PC-3 (cell line): ENCODE measurements around the gene TNIP1. TPM values are rescaled to one million over a fixed set of nuclear protein-coding genes. Genes with fewer than 3 reads are reported as not detected.

Source experiments
- ATAC-seq: fragments of 200-7000 bp; cut with Tn5 transposase; 2 replicates; pipeline ENCODE4 v1.9.1; 2020; ENCODE audit warnings: mild to moderate bottlenecking, moderate library complexity
- BruUV-seq: library from RNA; stranded (reverse); fragments of 400-500 nt; replicated peaks from 2 replicates; lab custom pipeline; 2021; lab: Mats Ljungman, UMichigan
- CTCF ChIA-PET: fragments of 300-600 bp; sonication (Branson Sonifier 250); formaldehyde crosslinking; loops from one replicate; lab custom pipeline; 2022; ENCODE audit warnings: antibody characterized with exemption; lab: Charles Lee
- POLR2A ChIA-PET: fragments of 300-600 bp; sonication (Branson Sonifier 250); formaldehyde crosslinking; loops from one replicate; lab custom pipeline; 2022; ENCODE audit warnings: antibody characterized with exemption; ENCODE audit not compliant: unreplicated experiment; lab: Charles Lee
- DNase-seq: peaks from one replicate; pipeline ENCODE4 v3.0.0-alpha.2; 2015
- H2AFZ ChIP-seq: fragments of 300-600 bp; sonication (generic); 2 replicates; pipeline ENCODE4 v1.6.0; 2016; ENCODE audit warnings: antibody characterized with exemption, low read length
- H3F3A ChIP-seq: fragments of 300-600 bp; sonication (generic); one replicate; pipeline ENCODE4 v1.6.0; 2017; ENCODE audit warnings: antibody characterized with exemption, low read length, control low read depth, mild to moderate bottlenecking; ENCODE audit not compliant: unreplicated experiment
- H3K27ac ChIP-seq: fragments of 300-600 bp; sonication (generic); 2 replicates; pipeline ENCODE4 v1.5.1; 2016; ENCODE audit warnings: mild to moderate bottlenecking, low read length
- H3K27me3 ChIP-seq: fragments of 300-600 bp; sonication (generic); 2 replicates; pipeline ENCODE4 v1.6.1; 2016; ENCODE audit warnings: low read length, mixed read lengths
- H3K36me3 ChIP-seq: fragments of 300-600 bp; sonication (generic); 2 replicates; pipeline ENCODE4 v1.6.1; 2016; ENCODE audit warnings: low read depth, mixed run types, low read length, mixed read lengths
- H3K4me1 ChIP-seq: fragments of 300-600 bp; sonication (generic); 2 replicates; pipeline ENCODE4 v1.5.1; 2016; ENCODE audit warnings: low read length; ENCODE audit not compliant: insufficient read depth
- H3K4me2 ChIP-seq: fragments of 300-600 bp; sonication (generic); 2 replicates; pipeline ENCODE4 v1.6.0; 2016; ENCODE audit warnings: low read length
- H3K4me3 ChIP-seq: fragments of 300-600 bp; sonication (generic); 2 replicates; pipeline ENCODE4 v1.5.1; 2016; ENCODE audit warnings: mild to moderate bottlenecking, low read length, mixed read lengths
- H3K79me2 ChIP-seq: fragments of 300-600 bp; sonication (generic); 2 replicates; pipeline ENCODE4 v1.6.1; 2017; ENCODE audit warnings: low read length, mixed read lengths
- H3K9ac ChIP-seq: fragments of 300-600 bp; sonication (generic); 2 replicates; pipeline ENCODE4 v1.6.0; 2016; ENCODE audit warnings: mild to moderate bottlenecking, low read length
- H3K9me2 ChIP-seq: fragments of 300-600 bp; sonication (generic); replicated peaks from 2 replicates; pipeline ENCODE4 v1.6.1; 2016; ENCODE audit warnings: mixed run types, low read length, mixed read lengths
- H3K9me3 ChIP-seq: fragments of 300-600 bp; sonication (generic); 2 replicates; pipeline ENCODE4 v1.6.1; 2016; ENCODE audit warnings: low read length, mixed read lengths
- H4K20me1 ChIP-seq: fragments of 300-600 bp; sonication (generic); 2 replicates; pipeline ENCODE4 v1.6.1; 2016; ENCODE audit warnings: low read length, mixed read lengths
- EZH2 ChIP-seq: fragments of 300-600 bp; sonication (generic); IDR thresholded peaks from one replicate; pipeline ENCODE4 v1.6.1; 2017; ENCODE audit warnings: antibody characterized with exemption, mild to moderate bottlenecking, low read length; ENCODE audit not compliant: unreplicated experiment
- EZH2phosphoT487 ChIP-seq: fragments of 300-600 bp; sonication (generic); IDR thresholded peaks from 2 replicates; pipeline ENCODE4 v1.6.1; 2018; ENCODE audit warnings: mild to moderate bottlenecking, antibody characterized with exemption, low read length, borderline replicate concordance
- intact Hi-C: fragments of 100-400 bp; cut with micrococcal nuclease; formaldehyde crosslinking; loops from 2 replicates; pipeline ENCODE4 v1.9.0; 2023
- total RNA-seq: library from RNA; depleted of rRNA; stranded (reverse); fragments of >200 nt; gene quantifications from 2 replicates; pipeline ENCODE4 v1.2.3, GENCODE V29; 2014
- TF ChIP-seq, protein P1 (sequence below): fragments of 300-600 bp; sonication (generic); conservative IDR thresholded peaks from 2 replicates; pipeline ENCODE4 v1.5.1; 2017; ENCODE audit warnings: antibody characterized with exemption, low read depth, mild to moderate bottlenecking, low read length

Gene TNIP1
- total RNA-seq, 1 experiment from 2014 or later, result 90.0 TPM

DNA sequence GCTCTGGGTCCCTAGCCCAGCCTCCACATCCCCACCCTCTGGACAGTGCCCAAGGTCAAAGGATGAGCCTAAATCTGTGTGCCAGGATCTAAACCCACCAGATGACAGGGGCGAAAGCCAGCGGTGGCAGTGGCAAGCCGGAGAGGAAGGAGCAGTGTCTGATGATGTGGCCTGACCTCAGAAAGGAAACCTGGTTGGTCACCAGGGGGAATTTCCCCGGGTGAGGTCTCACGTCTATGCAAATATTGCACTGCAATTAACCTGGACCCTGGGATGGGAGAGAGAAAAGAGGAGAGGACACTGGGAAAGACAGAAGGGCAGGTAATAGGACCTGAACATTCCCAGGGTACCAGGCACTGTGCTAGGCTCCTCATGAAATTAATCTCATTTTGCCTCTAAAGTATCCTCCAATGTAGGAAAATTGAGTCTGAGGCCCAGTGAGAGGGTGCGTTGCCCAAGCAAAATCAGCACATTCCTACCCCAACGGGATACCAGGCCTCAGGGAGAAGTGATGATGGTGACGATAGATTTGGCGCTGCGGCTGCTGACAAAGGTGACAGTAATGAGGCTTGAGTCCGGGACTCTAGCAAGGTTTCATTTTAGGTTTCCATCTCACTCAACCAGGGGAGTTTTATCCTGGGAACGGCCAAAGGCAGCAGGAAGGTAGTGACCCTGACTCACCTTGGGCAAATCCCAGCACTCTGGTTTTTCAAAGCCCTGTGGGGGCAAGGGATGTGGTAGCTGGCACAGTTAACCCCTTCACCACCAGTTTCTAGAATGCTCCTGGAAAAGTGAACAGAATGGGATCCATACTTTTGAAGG lies 13.4 kb upstream of the TNIP1 start:
- H2AFZ ChIP-seq, result no peak overlapping the region

DNA sequence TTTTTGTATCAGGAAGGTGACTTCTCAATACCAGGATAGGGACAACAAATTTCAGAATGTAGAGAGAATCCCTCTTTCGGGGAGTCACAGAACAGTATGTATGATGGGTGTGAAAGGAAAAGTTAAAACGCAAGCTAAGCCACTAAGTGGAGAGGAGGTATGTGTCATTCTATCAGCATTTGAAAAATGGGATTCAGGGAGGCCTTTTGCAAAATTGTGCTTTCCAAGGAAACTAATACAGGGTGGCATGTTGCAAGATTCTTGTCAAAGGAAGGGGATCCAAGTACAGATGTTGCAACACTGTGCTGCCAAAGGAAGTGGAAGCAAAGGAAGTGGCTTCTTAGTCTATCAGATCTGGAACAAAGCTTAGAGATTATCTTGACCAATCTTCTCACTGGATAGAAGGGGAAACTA lies 12.6 kb upstream of the TNIP1 start:
- Histone ChIP-seq H3F3A (peaks cover 6% of the 10 kb centered on the region), H2AFZ (no peak overlapping the region), H3K79me2 (no peaks in the 10 kb centered on the region), H3K9me2 (no peaks in the 10 kb centered on the region), H3K4me1 (peaks cover 42% of the 10 kb centered on the region), H3K27me3 (no peaks in the 10 kb centered on the region), H3K9me3 (no peaks in the 10 kb centered on the region), H3K4me2 (peak overlapping the region; percentile 58), H3K27ac (peak overlapping the region; percentile 96), H4K20me1 (no peaks in the 10 kb centered on the region), H3K9ac (peak overlapping the region; percentile 74), H3K4me3 (peak overlapping the region; percentile 18; the same call in 1 of the 2 replicates), H3K36me3 (no peaks in the 10 kb centered on the region)
- POLR2A ChIA-PET, result interaction anchor here (0.6 kb wide), 1 partner anchor 18 kb away, joined by 3 read pairs; no protein-coding TSS in a partner anchor
- CTCF ChIA-PET, result interaction anchor here (0.8 kb wide), 1 partner anchor 45 kb away, joined by 4 read pairs; no protein-coding TSS in a partner anchor
- peak; percentile 87 for DNase-seq
- TSS peak; percentile 27 for BruUV-seq
- TF ChIP-seq EZH2, result no peak
- no peak for TF ChIP-seq EZH2phosphoT487
- TF ChIP-seq, protein P1, sequence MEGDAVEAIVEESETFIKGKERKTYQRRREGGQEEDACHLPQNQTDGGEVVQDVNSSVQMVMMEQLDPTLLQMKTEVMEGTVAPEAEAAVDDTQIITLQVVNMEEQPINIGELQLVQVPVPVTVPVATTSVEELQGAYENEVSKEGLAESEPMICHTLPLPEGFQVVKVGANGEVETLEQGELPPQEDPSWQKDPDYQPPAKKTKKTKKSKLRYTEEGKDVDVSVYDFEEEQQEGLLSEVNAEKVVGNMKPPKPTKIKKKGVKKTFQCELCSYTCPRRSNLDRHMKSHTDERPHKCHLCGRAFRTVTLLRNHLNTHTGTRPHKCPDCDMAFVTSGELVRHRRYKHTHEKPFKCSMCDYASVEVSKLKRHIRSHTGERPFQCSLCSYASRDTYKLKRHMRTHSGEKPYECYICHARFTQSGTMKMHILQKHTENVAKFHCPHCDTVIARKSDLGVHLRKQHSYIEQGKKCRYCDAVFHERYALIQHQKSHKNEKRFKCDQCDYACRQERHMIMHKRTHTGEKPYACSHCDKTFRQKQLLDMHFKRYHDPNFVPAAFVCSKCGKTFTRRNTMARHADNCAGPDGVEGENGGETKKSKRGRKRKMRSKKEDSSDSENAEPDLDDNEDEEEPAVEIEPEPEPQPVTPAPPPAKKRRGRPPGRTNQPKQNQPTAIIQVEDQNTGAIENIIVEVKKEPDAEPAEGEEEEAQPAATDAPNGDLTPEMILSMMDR, result no peak
- intact Hi-C loops, result loop anchor here (1.0 kb wide), 1 partner anchor 10 kb away; no protein-coding TSS in a partner anchor
- peak; percentile 43 for ATAC-seq

More for the DNA sequence above, 13.4 kb upstream of the TNIP1 start:
- ATAC-seq (peak; percentile 19), DNase-seq (peak; percentile 63)
- Histone ChIP-seq H3K9ac (peak overlapping the region; percentile 74), H3K4me1 (peaks cover 42% of the 10 kb centered on the region), H3K27ac (peak overlapping the region; percentile 96), H3K9me2 (no peaks in the 10 kb centered on the region), H3K36me3 (no peaks in the 10 kb centered on the region), H3K9me3 (no peaks in the 10 kb centered on the region), H3K79me2 (no peaks in the 10 kb centered on the region), H4K20me1 (no peaks in the 10 kb centered on the region), H3F3A (peaks cover 6% of the 10 kb centered on the region), H3K27me3 (no peaks in the 10 kb centered on the region), H3K4me3 (no peak overlapping the region), H3K4me2 (peak overlapping the region; percentile 58)
- CTCF ChIA-PET, result no interaction called here
- intact Hi-C loops, result no loop called here
- POLR2A ChIA-PET, result interaction anchor here (0.6 kb wide), 1 partner anchor 19 kb away, joined by 3 read pairs; no protein-coding TSS in a partner anchor
- no peak for TF ChIP-seq EZH2
- TF ChIP-seq EZH2phosphoT487, result no peak
- TF ChIP-seq, protein P1, result no peak
- TSS peak; percentile 60 for BruUV-seq
